ENCODE data around the gene LCT. TPM values are rescaled to one million over a fixed set of nuclear protein-coding genes. Genes with fewer than 3 reads are reported as not detected.

The LCT gene
- total and polyA plus RNA-seq, 2 of the 13 experiments (the other 11 are each of a cell fraction or from before 2014, with no cell fraction given), result not detected

GRCh38 chr2:135874777-135875365, 37.9 kb upstream of the LCT start:
- DNase-seq (ENCODE audit: low spot score) (no peak), ATAC-seq (no peak), FAIRE-seq (no peak)
- POLR2A ChIA-PET, result no interaction called here
- Histone ChIP-seq H3K36me3 (replicated peaks in 1 of 2; ENCODE audit: control insufficient read depth in 1 of 2, insufficient read depth in 2 of 2, low read length in 2 of 2) (no peaks in the 10 kb centered on the region), H3K79me2 (ENCODE audit: insufficient read depth, low read length) (peaks cover 3% of the 10 kb centered on the region), H3K4me3 (replicated peaks in 1 of 3; ENCODE audit: insufficient read depth in 1 of 3, low read depth in 2 of 3, low read length in 3 of 3) (peak overlapping the region in 2 of 3 experiments; percentile 55 to 69; a peak in 3 of 6 replicates), H3K27ac (ENCODE audit: extremely low read length, insufficient read depth, low read length) (no peak overlapping the region), H2AFZ (ENCODE audit: low read length) (no peak overlapping the region), H3K9ac (ENCODE audit: insufficient read depth, low read depth, low read length) (no peak overlapping the region), H3K4me2 (ENCODE audit: low read depth, low read length) (peak overlapping the region; percentile 67), H4K20me1 (ENCODE audit: insufficient read depth, low read length) (no peaks in the 10 kb centered on the region), H3K9me3 (ENCODE audit: low read length) (no peaks in the 10 kb centered on the region), H3K4me1 (ENCODE audit: insufficient read depth, low read length) (peaks cover 18% of the 10 kb centered on the region; the same call in 1 of the 2 replicates), H3K27me3 (ENCODE audit: control insufficient read depth in 1 of 2, insufficient read depth in 2 of 2, low read length in 2 of 2) (no peaks in the 10 kb centered on the region)
- WGBS (ENCODE audit: low lambda C conversion rate), result 78% methylated on average over 19 of the region's 19 CpGs
- BruUV-seq (replicated peaks), result no TSS peak
- in situ Hi-C loops (cut with HindIII; ENCODE audit: extremely low pct_ligation_motif_present, low pct_unique_long_range_greater_than_20kb) (no loop called here), intact Hi-C loops (cut with micrococcal nuclease; ENCODE audit: unreplicated experiment) (no loop called here)
- TF ChIP-seq, protein P1, sequence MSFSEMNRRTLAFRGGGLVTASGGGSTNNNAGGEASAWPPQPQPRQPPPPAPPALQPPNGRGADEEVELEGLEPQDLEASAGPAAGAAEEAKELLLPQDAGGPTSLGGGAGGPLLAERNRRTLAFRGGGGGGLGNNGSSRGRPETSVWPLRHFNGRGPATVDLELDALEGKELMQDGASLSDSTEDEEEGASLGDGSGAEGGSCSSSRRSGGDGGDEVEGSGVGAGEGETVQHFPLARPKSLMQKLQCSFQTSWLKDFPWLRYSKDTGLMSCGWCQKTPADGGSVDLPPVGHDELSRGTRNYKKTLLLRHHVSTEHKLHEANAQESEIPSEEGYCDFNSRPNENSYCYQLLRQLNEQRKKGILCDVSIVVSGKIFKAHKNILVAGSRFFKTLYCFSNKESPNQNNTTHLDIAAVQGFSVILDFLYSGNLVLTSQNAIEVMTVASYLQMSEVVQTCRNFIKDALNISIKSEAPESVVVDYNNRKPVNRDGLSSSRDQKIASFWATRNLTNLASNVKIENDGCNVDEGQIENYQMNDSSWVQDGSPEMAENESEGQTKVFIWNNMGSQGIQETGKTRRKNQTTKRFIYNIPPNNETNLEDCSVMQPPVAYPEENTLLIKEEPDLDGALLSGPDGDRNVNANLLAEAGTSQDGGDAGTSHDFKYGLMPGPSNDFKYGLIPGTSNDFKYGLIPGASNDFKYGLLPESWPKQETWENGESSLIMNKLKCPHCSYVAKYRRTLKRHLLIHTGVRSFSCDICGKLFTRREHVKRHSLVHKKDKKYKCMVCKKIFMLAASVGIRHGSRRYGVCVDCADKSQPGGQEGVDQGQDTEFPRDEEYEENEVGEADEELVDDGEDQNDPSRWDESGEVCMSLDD (CRISPR knock-in tag; IDR thresholded peaks at IDR 0.05; ENCODE audit: borderline replicate concordance), result no peak
- TF ChIP-seq NAIF1 (CRISPR knock-in tag; IDR thresholded peaks at IDR 0.05; ENCODE audit: borderline replicate concordance), result no peak
- TF ChIP-seq SALL1 (CRISPR knock-in tag; IDR thresholded peaks at IDR 0.05), result no peak
- no peak for TF ChIP-seq TARDBP (CRISPR knock-in tag; IDR thresholded peaks at IDR 0.05)
- no peak for TF ChIP-seq ZMAT5 (CRISPR knock-in tag; IDR thresholded peaks at IDR 0.05; ENCODE audit: borderline replicate concordance, low read depth)
- TF ChIP-seq RELA (CRISPR knock-in tag; IDR thresholded peaks at IDR 0.05), result no peak
- TF ChIP-seq, protein P2, sequence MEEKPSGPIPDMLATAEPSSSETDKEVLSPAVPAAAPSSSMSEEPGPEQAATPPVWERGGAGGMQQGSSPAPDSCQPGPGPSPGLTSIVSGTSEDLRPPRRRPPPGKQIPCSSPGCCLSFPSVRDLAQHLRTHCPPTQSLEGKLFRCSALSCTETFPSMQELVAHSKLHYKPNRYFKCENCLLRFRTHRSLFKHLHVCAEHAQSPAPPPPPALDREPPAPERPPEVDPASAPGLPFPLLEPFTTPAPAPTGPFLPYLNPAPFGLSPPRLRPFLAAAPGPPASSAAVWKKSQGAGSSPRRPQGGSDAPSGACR (CRISPR knock-in tag; IDR thresholded peaks at IDR 0.05), result no peak
- TF ChIP-seq KMT2A (CRISPR knock-in tag; IDR thresholded peaks at IDR 0.05), result no peak
- TF ChIP-seq CAMTA2 (CRISPR knock-in tag; IDR thresholded peaks at IDR 0.05; ENCODE audit: borderline replicate concordance), result no peak
- TF ChIP-seq ZNF101 (CRISPR knock-in tag; IDR thresholded peaks at IDR 0.05; ENCODE audit: borderline replicate concordance, low read depth), result no peak
- no peak for TF ChIP-seq NR0B2 (CRISPR knock-in tag; IDR thresholded peaks at IDR 0.05)
- CTCF ChIA-PET (ENCODE audit: low intra/inter-chr PET ratio, low total read pairs), result no interaction called here

Measured in HepG2 (cell line).